ENCODE data around the gene MARCKS.

The MARCKS gene

GRCh38 chr6:113847447-113847846 lies 9.7 kb upstream of the MARCKS start:
- no peak overlapping the region for H3K4me3 ChIP-seq (ENCODE audit: insufficient read depth, low read depth, low read length, poor library complexity, severe bottlenecking)
- no peaks in the 10 kb centered on the region for H3K36me3 ChIP-seq (ENCODE audit: control insufficient read depth, insufficient read depth, low read length)
- H3K27ac ChIP-seq (ENCODE audit: insufficient read depth, low read length, poor library complexity, severe bottlenecking) = no peak overlapping the region
- DNase-seq = no peak
- H3K4me1 ChIP-seq (ENCODE audit: control insufficient read depth, insufficient read depth, low read length, poor library complexity, severe bottlenecking) = no peaks in the 10 kb centered on the region
- no peaks in the 10 kb centered on the region for H3K9me3 ChIP-seq (ENCODE audit: control insufficient read depth, low read length)
- peaks cover 3% of the 10 kb centered on the region for H3K27me3 ChIP-seq (replicated peaks; ENCODE audit: control insufficient read depth, insufficient read depth, low read length, poor library complexity, severe bottlenecking)

GRCh38 chr6:113848280-113848679 lies 8.9 kb upstream of the MARCKS start:
- H3K4me3 ChIP-seq (ENCODE audit: insufficient read depth, low read depth, low read length, poor library complexity, severe bottlenecking) = no peak overlapping the region
- no peaks in the 10 kb centered on the region for H3K36me3 ChIP-seq (ENCODE audit: control insufficient read depth, insufficient read depth, low read length)
- H3K4me1 ChIP-seq (ENCODE audit: control insufficient read depth, insufficient read depth, low read length, poor library complexity, severe bottlenecking) = no peaks in the 10 kb centered on the region
- H3K27me3 ChIP-seq (replicated peaks; ENCODE audit: control insufficient read depth, insufficient read depth, low read length, poor library complexity, severe bottlenecking) = peaks cover 3% of the 10 kb centered on the region
- H3K9me3 ChIP-seq (ENCODE audit: control insufficient read depth, low read length) = no peaks in the 10 kb centered on the region
- no peak for DNase-seq
- no peak overlapping the region for H3K27ac ChIP-seq (ENCODE audit: insufficient read depth, low read length, poor library complexity, severe bottlenecking)

- no peaks in the 10 kb centered on the region for H3K9me3 ChIP-seq (ENCODE audit: control insufficient read depth, low read length)
- H3K4me3 ChIP-seq (ENCODE audit: insufficient read depth, low read depth, low read length, poor library complexity, severe bottlenecking) = no peak overlapping the region
- no peak overlapping the region for H3K27ac ChIP-seq (ENCODE audit: insufficient read depth, low read length, poor library complexity, severe bottlenecking)
- DNase-seq = no peak
- H3K27me3 ChIP-seq (replicated peaks; ENCODE audit: control insufficient read depth, insufficient read depth, low read length, poor library complexity, severe bottlenecking) = peaks cover 6% of the 10 kb centered on the region
- H3K36me3 ChIP-seq (ENCODE audit: control insufficient read depth, insufficient read depth, low read length) = no peaks in the 10 kb centered on the region
- H3K4me1 ChIP-seq (ENCODE audit: control insufficient read depth, insufficient read depth, low read length, poor library complexity, severe bottlenecking) = no peaks in the 10 kb centered on the region
Observed at GRCh38 chr6:113848811-113849210, 8.3 kb upstream of the MARCKS start.

- Histone ChIP-seq H3K27me3 (replicated peaks; ENCODE audit: control insufficient read depth, insufficient read depth, low read length, poor library complexity, severe bottlenecking) (peaks cover 34% of the 10 kb centered on the region), H3K4me1 (ENCODE audit: control insufficient read depth, insufficient read depth, low read length, poor library complexity, severe bottlenecking) (peaks cover 26% of the 10 kb centered on the region), H3K9me3 (ENCODE audit: control insufficient read depth, low read length) (no peaks in the 10 kb centered on the region), H3K27ac (ENCODE audit: insufficient read depth, low read length, poor library complexity, severe bottlenecking) (no peak overlapping the region), H3K36me3 (ENCODE audit: control insufficient read depth, insufficient read depth, low read length) (no peaks in the 10 kb centered on the region), H3K4me3 (ENCODE audit: insufficient read depth, low read depth, low read length, poor library complexity, severe bottlenecking) (no peak overlapping the region)
- no peak for DNase-seq
Observed at GRCh38 chr6:113853252-113853651, 3.9 kb upstream of the MARCKS start.

- no peak for DNase-seq
- peaks cover 39% of the 10 kb centered on the region for H3K27me3 ChIP-seq (replicated peaks; ENCODE audit: control insufficient read depth, insufficient read depth, low read length, poor library complexity, severe bottlenecking)
- H3K4me1 ChIP-seq (ENCODE audit: control insufficient read depth, insufficient read depth, low read length, poor library complexity, severe bottlenecking) = peaks cover 34% of the 10 kb centered on the region
- H3K4me3 ChIP-seq (ENCODE audit: insufficient read depth, low read depth, low read length, poor library complexity, severe bottlenecking) = no peak overlapping the region
- no peaks in the 10 kb centered on the region for H3K36me3 ChIP-seq (ENCODE audit: control insufficient read depth, insufficient read depth, low read length)
- H3K27ac ChIP-seq (ENCODE audit: insufficient read depth, low read length, poor library complexity, severe bottlenecking) = no peak overlapping the region
- no peaks in the 10 kb centered on the region for H3K9me3 ChIP-seq (ENCODE audit: control insufficient read depth, low read length)
Observed at GRCh38 chr6:113854531-113855499, 2.3 kb upstream of the MARCKS start.

DNA sequence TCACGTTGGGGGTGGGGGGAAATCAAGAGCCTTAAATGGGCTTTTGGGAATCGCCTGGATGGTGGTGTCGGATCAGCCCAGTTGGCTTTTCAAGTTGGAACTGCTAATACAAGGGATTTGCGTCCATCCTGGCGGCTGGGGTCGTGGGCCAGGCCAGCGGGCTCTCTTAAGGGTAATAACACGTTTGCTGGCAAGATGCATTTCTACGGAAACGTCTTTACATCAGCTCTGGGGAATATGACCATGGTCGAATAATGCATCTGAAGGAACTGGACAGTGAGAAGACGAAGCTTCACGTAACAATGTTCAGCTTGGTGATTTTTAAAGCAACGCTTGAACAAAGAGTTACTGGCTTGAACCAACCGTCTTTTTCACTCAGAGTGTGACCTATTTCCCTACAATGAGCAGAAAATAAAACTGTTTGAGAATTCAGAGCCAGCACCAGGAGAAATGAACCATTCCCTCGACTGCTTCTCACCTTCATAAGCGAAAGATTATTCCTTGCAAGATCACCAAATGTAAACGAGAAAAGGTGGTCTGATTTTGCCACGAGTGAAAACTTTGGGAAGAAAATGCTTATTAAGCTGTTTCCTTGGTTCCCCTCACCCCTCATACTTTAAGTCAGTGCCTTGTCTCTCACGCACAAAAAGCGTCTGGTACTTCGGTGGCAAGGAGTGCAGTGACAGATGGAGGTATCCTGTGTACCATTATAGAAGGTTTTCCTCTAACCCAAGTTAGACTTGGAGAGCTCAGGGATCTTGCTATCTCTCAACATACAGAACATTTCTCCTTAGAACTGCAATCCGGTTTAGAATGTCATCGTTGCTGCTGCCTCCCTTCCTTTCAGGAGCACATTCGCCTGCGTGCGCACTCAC lies 1.4 kb upstream of the MARCKS start:
- Histone ChIP-seq H3K27ac (ENCODE audit: insufficient read depth, low read length, poor library complexity, severe bottlenecking) (no peak overlapping the region), H3K36me3 (ENCODE audit: control insufficient read depth, insufficient read depth, low read length) (no peaks in the 10 kb centered on the region), H3K4me3 (ENCODE audit: insufficient read depth, low read depth, low read length, poor library complexity, severe bottlenecking) (no peak overlapping the region), H3K9me3 (ENCODE audit: control insufficient read depth, low read length) (no peaks in the 10 kb centered on the region), H3K27me3 (replicated peaks; ENCODE audit: control insufficient read depth, insufficient read depth, low read length, poor library complexity, severe bottlenecking) (peaks cover 36% of the 10 kb centered on the region), H3K4me1 (ENCODE audit: control insufficient read depth, insufficient read depth, low read length, poor library complexity, severe bottlenecking) (peaks cover 34% of the 10 kb centered on the region)
- DNase-seq = no peak

- H3K36me3 ChIP-seq (ENCODE audit: control insufficient read depth, insufficient read depth, low read length) = no peaks in the 10 kb centered on the region
- H3K4me3 ChIP-seq (ENCODE audit: insufficient read depth, low read depth, low read length, poor library complexity, severe bottlenecking) = peak overlapping the region; percentile 45
- H3K27me3 ChIP-seq (replicated peaks; ENCODE audit: control insufficient read depth, insufficient read depth, low read length, poor library complexity, severe bottlenecking) = peaks cover 36% of the 10 kb centered on the region
- no peak for DNase-seq
- H3K27ac ChIP-seq (ENCODE audit: insufficient read depth, low read length, poor library complexity, severe bottlenecking) = no peak overlapping the region
- H3K4me1 ChIP-seq (ENCODE audit: control insufficient read depth, insufficient read depth, low read length, poor library complexity, severe bottlenecking) = peaks cover 34% of the 10 kb centered on the region
- H3K9me3 ChIP-seq (ENCODE audit: control insufficient read depth, low read length) = no peaks in the 10 kb centered on the region
Observed at GRCh38 chr6:113856375-113856624, 845 bp upstream of the MARCKS start.

- H3K4me3 ChIP-seq (ENCODE audit: insufficient read depth, low read depth, low read length, poor library complexity, severe bottlenecking) = peak overlapping the region; percentile 51
- no peak for DNase-seq
Observed at GRCh38 chr6:113857556-113858479, 673 bp downstream of the MARCKS start.

GRCh38 chr6:113858480-113859348 lies 1.6 kb downstream of the MARCKS start:
- Histone ChIP-seq H3K4me1 (ENCODE audit: control insufficient read depth, insufficient read depth, low read length, poor library complexity, severe bottlenecking) (peaks cover 34% of the 10 kb centered on the region), H3K36me3 (ENCODE audit: control insufficient read depth, insufficient read depth, low read length) (no peaks in the 10 kb centered on the region), H3K27me3 (replicated peaks; ENCODE audit: control insufficient read depth, insufficient read depth, low read length, poor library complexity, severe bottlenecking) (peaks cover 34% of the 10 kb centered on the region), H3K27ac (ENCODE audit: insufficient read depth, low read length, poor library complexity, severe bottlenecking) (no peak overlapping the region), H3K4me3 (ENCODE audit: insufficient read depth, low read depth, low read length, poor library complexity, severe bottlenecking) (peak overlapping the region; percentile 51), H3K9me3 (ENCODE audit: control insufficient read depth, low read length) (no peaks in the 10 kb centered on the region)
- peak; percentile 22 to 47 (median 39) for DNase-seq

More at GRCh38 chr6:113857556-113858479, 673 bp downstream of the MARCKS start:
- H3K4me1 ChIP-seq (ENCODE audit: control insufficient read depth, insufficient read depth, low read length, poor library complexity, severe bottlenecking) = peaks cover 34% of the 10 kb centered on the region
- no peak overlapping the region for H3K27ac ChIP-seq (ENCODE audit: insufficient read depth, low read length, poor library complexity, severe bottlenecking)
- H3K9me3 ChIP-seq (ENCODE audit: control insufficient read depth, low read length) = no peaks in the 10 kb centered on the region
- H3K36me3 ChIP-seq (ENCODE audit: control insufficient read depth, insufficient read depth, low read length) = no peaks in the 10 kb centered on the region
- H3K27me3 ChIP-seq (replicated peaks; ENCODE audit: control insufficient read depth, insufficient read depth, low read length, poor library complexity, severe bottlenecking) = peaks cover 36% of the 10 kb centered on the region
